ENCODE measurements around the gene PCSK5. TPM values are rescaled to one million over a fixed set of nuclear protein-coding genes. Genes with fewer than 3 reads are reported as not detected.
A peak's percentile ranks its signal among the peaks of the same experiment; 100 is the strongest.

PCSK5 gene
- total RNA-seq, 4 donors from 2014 or later = 6.5 to 24.3 (median 12.4) TPM

DNA sequence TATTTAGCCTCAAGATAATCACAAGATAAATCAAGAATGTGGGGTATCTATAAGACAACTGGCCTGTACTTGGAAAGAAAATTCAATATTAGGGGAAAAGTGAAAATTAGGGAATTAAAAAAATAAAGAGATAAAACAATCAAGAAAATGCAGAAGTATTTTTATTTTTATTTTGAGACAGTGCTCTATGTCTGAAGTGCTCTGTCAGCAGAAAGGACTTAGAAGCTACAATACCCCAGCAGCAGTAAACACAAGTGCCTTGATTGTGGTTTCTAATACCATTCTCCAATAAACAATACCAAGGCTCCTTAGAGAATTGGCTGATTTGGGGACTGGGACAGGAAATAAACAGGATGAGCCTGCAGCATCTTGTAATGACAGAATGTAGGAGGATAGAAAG is 358.8 kb downstream of the PCSK5 start:
- H3K27me3 ChIP-seq = no peaks in the 10 kb centered on the region
- no peaks in the 10 kb centered on the region for H3K36me3 ChIP-seq
- TF ChIP-seq, protein P1, sequence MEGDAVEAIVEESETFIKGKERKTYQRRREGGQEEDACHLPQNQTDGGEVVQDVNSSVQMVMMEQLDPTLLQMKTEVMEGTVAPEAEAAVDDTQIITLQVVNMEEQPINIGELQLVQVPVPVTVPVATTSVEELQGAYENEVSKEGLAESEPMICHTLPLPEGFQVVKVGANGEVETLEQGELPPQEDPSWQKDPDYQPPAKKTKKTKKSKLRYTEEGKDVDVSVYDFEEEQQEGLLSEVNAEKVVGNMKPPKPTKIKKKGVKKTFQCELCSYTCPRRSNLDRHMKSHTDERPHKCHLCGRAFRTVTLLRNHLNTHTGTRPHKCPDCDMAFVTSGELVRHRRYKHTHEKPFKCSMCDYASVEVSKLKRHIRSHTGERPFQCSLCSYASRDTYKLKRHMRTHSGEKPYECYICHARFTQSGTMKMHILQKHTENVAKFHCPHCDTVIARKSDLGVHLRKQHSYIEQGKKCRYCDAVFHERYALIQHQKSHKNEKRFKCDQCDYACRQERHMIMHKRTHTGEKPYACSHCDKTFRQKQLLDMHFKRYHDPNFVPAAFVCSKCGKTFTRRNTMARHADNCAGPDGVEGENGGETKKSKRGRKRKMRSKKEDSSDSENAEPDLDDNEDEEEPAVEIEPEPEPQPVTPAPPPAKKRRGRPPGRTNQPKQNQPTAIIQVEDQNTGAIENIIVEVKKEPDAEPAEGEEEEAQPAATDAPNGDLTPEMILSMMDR (IDR thresholded peaks at IDR 0.05) = no peak
- TF ChIP-seq POLR2A (IDR thresholded peaks at IDR 0.05) = no peak
- no peak for DNase-seq
- no peak overlapping the region for H3K4me3 ChIP-seq
- H3K27ac ChIP-seq = no peak overlapping the region
- no peaks in the 10 kb centered on the region for H3K9me3 ChIP-seq
- no peaks in the 10 kb centered on the region for H3K4me1 ChIP-seq
- intact Hi-C loops (cut with DNase I; ENCODE audit: low total_unique reads) = no loop called here

DNA sequence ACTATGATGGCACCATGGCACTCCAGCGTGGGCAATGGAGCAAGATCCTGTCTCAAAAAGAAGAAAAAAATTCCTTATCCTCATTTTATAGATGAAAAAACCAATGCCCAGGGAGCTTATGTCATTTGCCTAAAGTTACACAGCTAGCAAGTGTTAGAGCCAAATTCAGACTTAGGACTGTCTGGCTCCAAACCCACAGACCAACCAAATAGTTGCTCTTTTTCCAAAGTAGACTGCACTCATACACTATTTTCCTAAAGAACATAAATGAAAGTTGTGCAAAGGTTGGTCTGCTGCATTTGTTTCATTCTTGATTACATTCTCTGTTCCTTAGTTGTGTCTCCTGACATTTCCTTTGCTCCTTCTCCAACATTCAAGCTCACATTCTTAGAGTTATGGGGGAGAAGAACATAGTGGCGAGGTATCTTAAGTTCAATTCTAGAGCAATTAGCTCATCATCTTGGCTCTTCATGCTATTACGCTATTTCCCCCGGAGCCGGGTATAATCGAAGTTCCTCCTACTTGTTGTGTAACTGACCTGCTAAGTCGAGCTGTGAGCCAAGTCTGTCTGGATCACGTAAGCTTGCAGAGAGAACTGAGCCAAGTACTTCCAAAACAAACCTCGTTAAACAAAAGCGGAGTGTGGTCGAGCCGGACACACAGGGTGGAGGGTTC is 365.4 kb downstream of the PCSK5 start:
- DNase-seq = peak; percentile 72 to 82
- H3K9me3 ChIP-seq = no peaks in the 10 kb centered on the region
- peak overlapping the region; percentile 20 to 73 for H3K27ac ChIP-seq
- no peak overlapping the region for H3K4me3 ChIP-seq
- intact Hi-C loops (cut with DNase I; ENCODE audit: low total_unique reads) = no loop called here
- H3K4me1 ChIP-seq = peaks cover 6 to 9% of the 10 kb centered on the region in 2 donors
- TF ChIP-seq, protein P1 (IDR thresholded peaks at IDR 0.05) = no peak
- no peak for TF ChIP-seq POLR2A (IDR thresholded peaks at IDR 0.05)
- no peaks in the 10 kb centered on the region for H3K36me3 ChIP-seq
- no peaks in the 10 kb centered on the region for H3K27me3 ChIP-seq

DNA sequence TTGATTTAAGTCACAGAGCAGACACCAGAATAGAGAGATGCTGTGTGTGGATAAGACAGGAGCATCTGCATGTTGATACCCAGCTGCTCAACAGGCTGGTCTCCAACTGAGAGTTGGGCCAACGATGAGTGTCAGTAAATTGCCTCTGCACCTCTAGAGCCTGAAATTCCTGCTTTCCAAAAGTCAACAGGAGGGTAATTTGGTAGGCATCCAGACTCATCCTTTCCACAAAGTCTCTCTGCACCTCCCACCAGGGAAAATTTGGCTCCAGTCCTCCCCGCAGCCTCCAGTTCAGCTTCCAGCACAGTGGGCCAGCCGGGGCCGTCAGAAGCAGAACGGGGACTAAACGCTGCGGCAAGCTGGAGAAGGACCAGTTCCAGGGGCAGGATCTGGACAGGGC is 366.8 kb downstream of the PCSK5 start:
- H3K36me3 ChIP-seq = no peaks in the 10 kb centered on the region
- peak overlapping the region in 1 of 2 donors; percentile 73 for H3K27ac ChIP-seq
- intact Hi-C loops (cut with DNase I; ENCODE audit: low total_unique reads) = no loop called here
- H3K9me3 ChIP-seq = no peaks in the 10 kb centered on the region
- DNase-seq = peak; percentile 43 to 56
- no peak overlapping the region for H3K4me3 ChIP-seq
- TF ChIP-seq POLR2A (IDR thresholded peaks at IDR 0.05) = no peak
- TF ChIP-seq, protein P1 (IDR thresholded peaks at IDR 0.05) = no peak
- peaks cover 6 to 9% of the 10 kb centered on the region in 2 donors for H3K4me1 ChIP-seq
- no peaks in the 10 kb centered on the region for H3K27me3 ChIP-seq

DNA sequence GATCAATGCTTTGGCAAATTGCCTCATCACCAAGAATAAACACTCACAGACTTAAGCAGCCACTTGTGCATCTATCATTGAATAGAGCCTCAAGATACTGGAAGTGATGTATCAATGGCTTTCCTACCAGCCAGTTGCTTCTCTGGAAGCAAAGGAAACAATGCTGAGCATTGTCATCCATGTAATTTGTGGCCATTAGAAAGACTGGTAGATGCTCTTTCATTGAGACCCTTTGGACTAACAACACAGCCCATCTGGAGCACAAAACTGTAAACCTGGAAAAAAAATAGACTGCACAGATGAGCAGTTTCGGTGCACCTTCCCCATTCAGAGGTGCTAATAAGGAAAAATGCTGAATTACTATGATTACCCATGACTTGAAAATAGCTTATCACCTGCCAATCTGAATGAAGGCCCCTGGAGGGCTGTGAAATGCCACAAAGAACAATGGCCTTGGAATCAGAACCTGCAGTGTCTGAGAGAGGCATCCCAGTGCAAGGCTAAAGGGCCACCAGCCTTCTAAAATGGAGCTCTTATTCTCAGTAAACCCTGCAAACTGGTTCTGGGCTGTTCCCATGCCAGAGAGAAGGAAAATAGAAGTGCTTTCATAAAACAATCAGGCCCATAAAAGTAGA is 376.3 kb downstream of the PCSK5 start:
- H3K4me1 ChIP-seq = no peaks in the 10 kb centered on the region
- H3K4me3 ChIP-seq = no peak overlapping the region
- no peak for DNase-seq
- no peaks in the 10 kb centered on the region for H3K36me3 ChIP-seq
- H3K27ac ChIP-seq = no peak overlapping the region
- peaks cover 0 to 3% of the 10 kb centered on the region in 2 donors for H3K9me3 ChIP-seq
- TF ChIP-seq POLR2A (IDR thresholded peaks at IDR 0.05) = no peak
- TF ChIP-seq, protein P1 (IDR thresholded peaks at IDR 0.05) = no peak
- H3K27me3 ChIP-seq = no peaks in the 10 kb centered on the region
- intact Hi-C loops (cut with DNase I; ENCODE audit: low total_unique reads) = no loop called here

DNA sequence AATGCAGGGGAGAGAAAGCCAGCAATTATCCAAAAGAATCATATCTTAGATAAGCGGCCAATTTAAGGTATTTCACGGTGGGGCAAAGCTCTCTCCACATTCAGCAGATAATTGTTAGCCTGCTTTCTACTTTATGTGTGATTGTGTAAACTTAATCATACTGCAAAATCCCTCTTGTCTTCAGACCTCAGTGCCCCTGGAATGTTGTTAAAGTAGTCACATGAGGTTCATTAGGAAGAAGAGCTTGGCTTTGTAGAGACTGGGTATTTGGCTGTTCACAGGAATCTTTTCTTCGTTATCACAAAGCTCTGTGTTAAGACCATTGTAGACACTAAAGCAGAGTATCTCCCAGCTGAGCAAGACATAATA is 376.8 kb downstream of the PCSK5 start:
- no peaks in the 10 kb centered on the region for H3K27me3 ChIP-seq
- no peaks in the 10 kb centered on the region for H3K36me3 ChIP-seq
- no peak overlapping the region for H3K27ac ChIP-seq
- no peaks in the 10 kb centered on the region for H3K4me1 ChIP-seq
- H3K9me3 ChIP-seq = peaks cover 0 to 3% of the 10 kb centered on the region in 2 donors
- DNase-seq = no peak
- TF ChIP-seq, protein P1 (IDR thresholded peaks at IDR 0.05) = no peak
- TF ChIP-seq POLR2A (IDR thresholded peaks at IDR 0.05) = no peak
- intact Hi-C loops (cut with DNase I; ENCODE audit: low total_unique reads) = no loop called here
- no peak overlapping the region for H3K4me3 ChIP-seq
